Body of pancreas (tissue), 4 donors: Measurements from ENCODE around the gene THADA. TPM values are rescaled to one million over a fixed set of nuclear protein-coding genes. Genes with fewer than 3 reads are reported as not detected.

ENCODE experiments used
- ATAC-seq: fragments of 150-250 bp; one replicate; pipeline ENCODE4 v1.9.1; 2016
- DNase-seq, 4 donors: peaks; one replicate each; pipeline ENCODE4 v3.0.0-alpha.2; 2019
- H3K27ac ChIP-seq, 4 donors: fragments of 200-600 bp; sonication (generic); 1 replicate in 3 of 4; 2 replicates in 1 of 4; pipeline versions ENCODE4 v1.5.1 to v1.6.1; 2016 to 2019; ENCODE audit warnings: mild to moderate bottlenecking in 1 of 4, mixed read lengths in 1 of 4, moderate library complexity in 1 of 4
- H3K27me3 ChIP-seq, 2 donors: fragments of 200-600 bp; sonication (generic); one replicate each; pipeline ENCODE4 v1.6.0; 2016; ENCODE audit warnings: mild to moderate bottlenecking in 1 of 2
- H3K36me3 ChIP-seq, 2 donors: fragments of 200-600 bp; sonication (generic); replicated peaks in 1 of 2; 2 replicates each; pipeline ENCODE4 v1.5.1; 2016; ENCODE audit warnings: low read depth in 2 of 2; ENCODE audit not compliant: insufficient read depth in 1 of 2
- H3K4me1 ChIP-seq: fragments of 200-600 bp; sonication (generic); one replicate; pipeline ENCODE4 v1.6.0; 2016
- H3K4me3 ChIP-seq, 2 donors: fragments of 200-600 bp; sonication (generic); 1 replicate in 1 of 2; 2 replicates in 1 of 2; pipeline ENCODE4 v1.5.1; 2016 to 2019
- H3K9me3 ChIP-seq, 3 donors: fragments of 200-600 bp; sonication (generic); 1 replicate in 2 of 3; 2 replicates in 1 of 3; pipeline ENCODE4 v1.5.1; 2016
- POLR2A ChIP-seq, 3 donors: fragments of 450-650 bp; IDR thresholded peaks; one replicate each; pipeline ENCODE4 v1.6.1; 2016; ENCODE audit warnings: antibody characterized with exemption in 3 of 3, mild to moderate bottlenecking in 2 of 3
- WGBS, 2 donors: methylation state at CpG; one replicate each; pipeline ENCODE4 v1.1.5; 2017; 5-methylcytosine and 5-hydroxymethylcytosine counted together
- intact Hi-C: fragments of 100-400 bp; cut with DNase I; formaldehyde crosslinking; loops from one replicate; pipeline ENCODE4 v1.15.1; 2023
- total RNA-seq, 2 donors: library from RNA; depleted of rRNA; stranded (reverse); fragments of >200 nt; gene quantifications; one replicate each; pipeline ENCODE4 v1.1.0, GENCODE V29; 2016
- TF ChIP-seq, protein P1 (sequence below), 7 experiments: fragments of 450-650 bp in 4 of 7; fragments of 200-600 bp in 3 of 7; sonication (generic) in 3 of 7; IDR thresholded peaks; one replicate each; pipeline ENCODE4 v1.5.1; 2016 to 2019; ENCODE audit warnings: antibody characterized with exemption in 7 of 7

Gene THADA
- total RNA-seq, 2 donors from 2014 or later: 27.5 to 41.9 TPM

DNA sequence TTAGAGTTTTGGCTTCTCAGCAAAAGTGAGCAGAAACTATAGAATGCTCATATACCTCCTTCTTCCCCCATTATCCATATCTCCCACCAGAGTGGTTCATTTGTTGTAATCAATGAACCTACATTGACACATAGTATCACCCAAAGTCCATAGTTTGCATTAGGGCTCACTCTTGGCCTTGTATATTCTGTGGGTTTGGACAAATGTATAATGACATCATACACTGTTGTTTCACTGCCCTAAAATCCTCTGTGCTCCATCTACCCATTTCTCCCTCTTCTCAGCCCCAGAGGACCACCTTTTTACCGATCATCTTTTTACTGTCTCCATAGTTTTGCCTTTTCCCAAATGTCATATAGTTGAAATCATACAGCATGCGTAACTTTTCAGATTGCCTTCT is 393.5 kb downstream of the THADA start:
- no peak for TF ChIP-seq POLR2A (IDR thresholded peaks at IDR 0.05)
- TF ChIP-seq, protein P1, sequence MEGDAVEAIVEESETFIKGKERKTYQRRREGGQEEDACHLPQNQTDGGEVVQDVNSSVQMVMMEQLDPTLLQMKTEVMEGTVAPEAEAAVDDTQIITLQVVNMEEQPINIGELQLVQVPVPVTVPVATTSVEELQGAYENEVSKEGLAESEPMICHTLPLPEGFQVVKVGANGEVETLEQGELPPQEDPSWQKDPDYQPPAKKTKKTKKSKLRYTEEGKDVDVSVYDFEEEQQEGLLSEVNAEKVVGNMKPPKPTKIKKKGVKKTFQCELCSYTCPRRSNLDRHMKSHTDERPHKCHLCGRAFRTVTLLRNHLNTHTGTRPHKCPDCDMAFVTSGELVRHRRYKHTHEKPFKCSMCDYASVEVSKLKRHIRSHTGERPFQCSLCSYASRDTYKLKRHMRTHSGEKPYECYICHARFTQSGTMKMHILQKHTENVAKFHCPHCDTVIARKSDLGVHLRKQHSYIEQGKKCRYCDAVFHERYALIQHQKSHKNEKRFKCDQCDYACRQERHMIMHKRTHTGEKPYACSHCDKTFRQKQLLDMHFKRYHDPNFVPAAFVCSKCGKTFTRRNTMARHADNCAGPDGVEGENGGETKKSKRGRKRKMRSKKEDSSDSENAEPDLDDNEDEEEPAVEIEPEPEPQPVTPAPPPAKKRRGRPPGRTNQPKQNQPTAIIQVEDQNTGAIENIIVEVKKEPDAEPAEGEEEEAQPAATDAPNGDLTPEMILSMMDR (IDR thresholded peaks at IDR 0.05): no peak
- peaks cover 11% of the 10 kb centered on the region for H3K4me1 ChIP-seq

DNA sequence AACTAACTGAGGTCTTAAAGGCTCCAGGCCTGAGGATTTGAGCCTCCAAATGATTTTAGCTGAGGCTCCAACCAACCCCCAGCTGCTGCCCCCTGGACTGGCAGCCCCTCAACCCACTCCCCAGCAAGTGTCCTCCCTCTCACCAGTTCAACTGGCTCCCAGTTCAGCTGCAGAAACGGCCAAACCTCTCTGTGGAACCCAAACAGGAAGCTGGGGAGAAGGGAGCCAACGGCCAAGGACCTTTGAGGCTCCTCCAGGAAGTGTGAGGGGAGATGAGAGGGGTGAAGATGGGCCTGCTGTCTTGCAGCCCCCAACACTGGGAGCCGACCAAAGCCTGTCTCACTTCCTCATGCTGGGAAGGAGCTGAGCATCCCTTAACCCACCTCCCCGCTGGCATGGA is 394.3 kb downstream of the THADA start:
- ATAC-seq (no peak), DNase-seq (no peak)
- no peaks in the 10 kb centered on the region for H3K9me3 ChIP-seq
- H3K27me3 ChIP-seq: no peaks in the 10 kb centered on the region
- H3K36me3 ChIP-seq: no peaks in the 10 kb centered on the region
- no peak overlapping the region for H3K4me3 ChIP-seq
- WGBS, 2 donors: 70 to 83% methylated on average over 4 of the region's 4 CpGs
- intact Hi-C loops: no loop called here
- no peak overlapping the region for H3K27ac ChIP-seq
- TF ChIP-seq POLR2A (IDR thresholded peaks at IDR 0.05): no peak
- TF ChIP-seq, protein P1 (IDR thresholded peaks at IDR 0.05): no peak
- peaks cover 11% of the 10 kb centered on the region for H3K4me1 ChIP-seq

More for the DNA sequence above, 393.5 kb downstream of the THADA start:
- Histone ChIP-seq H3K27me3 (no peaks in the 10 kb centered on the region), H3K4me3 (no peak overlapping the region), H3K27ac (no peak overlapping the region), H3K9me3 (no peaks in the 10 kb centered on the region), H3K36me3 (no peaks in the 10 kb centered on the region)
- ATAC-seq (no peak), DNase-seq (no peak)
- intact Hi-C loops: no loop called here
- 47 to 70% methylated on average over 2 of the region's 2 CpGs for WGBS, 2 donors

DNA sequence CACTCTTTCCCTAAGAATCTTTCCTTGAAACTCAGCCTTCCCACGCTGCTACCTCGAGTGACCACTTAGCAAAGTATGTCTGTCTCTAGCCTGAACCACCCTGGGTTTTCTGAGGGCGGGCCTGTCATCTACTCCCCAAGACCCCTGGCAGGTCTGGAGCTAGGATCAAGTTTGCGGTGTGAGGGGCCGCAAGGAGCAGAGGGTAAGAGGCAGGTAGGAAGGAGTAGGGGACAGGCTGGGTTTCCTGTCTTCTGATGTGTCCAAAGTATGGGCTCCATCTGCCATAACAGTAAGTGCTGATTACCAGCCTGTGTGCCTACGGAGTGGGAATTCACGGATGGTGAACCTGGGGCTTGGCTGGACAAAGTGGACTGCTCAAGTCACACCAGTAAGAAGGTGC is 394.8 kb downstream of the THADA start:
- no peak for DNase-seq
- ATAC-seq: no peak
- Histone ChIP-seq H3K36me3 (no peaks in the 10 kb centered on the region), H3K4me1 (peaks cover 11% of the 10 kb centered on the region), H3K27me3 (no peaks in the 10 kb centered on the region), H3K4me3 (no peak overlapping the region), H3K27ac (no peak overlapping the region), H3K9me3 (no peaks in the 10 kb centered on the region)
- intact Hi-C loops: no loop called here
- WGBS, 2 donors: 98 to 100% methylated on average over 4 to 7 of the region's 7 CpGs
- TF ChIP-seq, protein P1 (IDR thresholded peaks at IDR 0.05): no peak
- TF ChIP-seq POLR2A (IDR thresholded peaks at IDR 0.05): no peak

DNA sequence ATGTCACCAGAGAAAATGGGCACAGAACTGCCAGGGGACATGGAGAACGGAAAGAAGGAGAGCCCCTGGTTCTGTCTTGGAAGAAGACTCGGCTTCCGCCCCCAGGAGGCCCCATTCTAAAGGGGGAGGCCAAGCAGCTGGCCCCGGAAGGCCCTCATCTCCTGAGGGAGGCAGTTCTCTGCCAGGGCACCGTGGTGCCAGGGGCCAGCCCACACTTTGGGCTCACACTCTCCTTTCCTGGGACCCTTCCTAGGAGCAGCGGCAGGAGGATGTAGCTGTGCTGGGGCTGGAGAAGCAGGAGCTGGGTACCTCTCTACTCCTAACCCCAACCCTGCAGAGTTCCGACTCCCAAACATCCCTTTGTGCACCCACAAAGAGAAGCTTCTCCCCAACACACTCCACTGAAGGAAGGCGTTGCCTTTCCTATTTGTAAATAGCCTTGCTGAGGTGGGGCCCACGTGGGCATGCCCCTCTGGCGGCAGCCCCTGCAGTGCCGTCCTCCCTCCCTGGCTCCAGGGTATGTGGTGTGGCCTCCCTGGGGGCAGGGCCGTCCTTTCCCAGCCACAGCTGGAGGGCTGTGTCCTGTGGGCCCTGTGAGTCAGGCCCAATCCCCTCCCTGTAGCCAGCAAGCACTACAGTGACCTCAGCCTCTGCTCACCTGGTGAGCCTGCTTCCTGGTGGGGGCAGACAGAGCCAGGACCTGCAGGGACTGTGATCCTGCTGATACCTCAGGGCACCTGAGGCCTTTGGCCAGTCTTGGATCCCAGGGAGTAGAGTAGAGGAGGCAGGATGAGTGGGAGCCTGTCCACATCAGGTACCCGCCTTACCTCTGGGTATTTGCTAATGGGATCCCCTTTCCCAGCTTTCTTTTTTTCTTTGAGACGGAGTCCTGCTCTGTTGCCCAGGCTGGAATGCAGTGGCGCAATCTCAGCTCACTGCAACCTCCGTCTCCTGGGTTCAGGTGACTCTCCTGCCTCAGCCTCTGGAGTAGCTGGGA is 396.0 kb downstream of the THADA start:
- no peaks in the 10 kb centered on the region for H3K9me3 ChIP-seq
- no peaks in the 10 kb centered on the region for H3K36me3 ChIP-seq
- DNase-seq (peak; percentile 38 to 69 (median 62)), ATAC-seq (peak; percentile 83)
- peak overlapping the region in 3 of 4 donors; percentile 64 to 79 (median 77) for H3K27ac ChIP-seq
- no peaks in the 10 kb centered on the region for H3K27me3 ChIP-seq
- 74 to 77% methylated on average over 13 to 16 of the region's 16 CpGs for WGBS, 2 donors
- no peak overlapping the region for H3K4me3 ChIP-seq
- peak in 2 of 3 donors; percentile 39 to 44 for TF ChIP-seq POLR2A (IDR thresholded peaks at IDR 0.05)
- TF ChIP-seq, protein P1 (IDR thresholded peaks at IDR 0.05): no peak
- intact Hi-C loops: no loop called here
- H3K4me1 ChIP-seq: peaks cover 21% of the 10 kb centered on the region
